OCI-LY3 (cell line): ENCODE results near the gene INCA1.

Experiments used
- CTCF ChIP-seq: fragments of 200-600, 300-600 bp; sonication (generic); IDR thresholded peaks from 2 replicates; pipeline ENCODE4 v1.5.1; 2014; ENCODE audit warnings: antibody characterized with exemption, low read length, low read depth
- EZH2phosphoT487 ChIP-seq: fragments of 200-600 bp; shearing (Covaris generic); IDR thresholded peaks from 2 replicates; pipeline ENCODE4 v1.6.1; 2018; ENCODE audit warnings: antibody characterized with exemption, mixed run types, low read depth

DNA sequence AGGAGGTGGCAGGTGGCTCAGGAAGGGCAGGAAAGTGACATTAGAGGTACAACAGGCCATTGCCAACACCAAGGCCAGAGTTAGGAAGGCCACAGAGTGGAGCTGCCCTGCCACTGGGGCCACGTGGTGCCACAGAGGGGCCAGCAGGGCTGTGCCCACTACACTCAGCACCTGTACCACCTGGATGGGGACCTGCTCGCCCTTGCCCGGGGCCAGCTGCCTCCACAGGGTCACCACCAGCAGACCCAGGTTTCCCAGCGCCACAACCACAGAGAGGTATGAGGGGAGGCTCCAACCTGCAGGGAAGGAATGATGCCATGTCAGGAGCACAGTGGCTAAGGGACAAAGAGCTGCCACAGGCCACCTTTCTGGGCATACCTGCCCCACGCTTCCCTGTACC is 36.7 kb upstream of the INCA1 start:
- TF ChIP-seq CTCF (no peak), EZH2phosphoT487 (no peak)
